Keratinocyte (primary cell): ENCODE results near the gene RAET1E. TPM values are rescaled to one million over a fixed set of nuclear protein-coding genes. Genes with fewer than 3 reads are reported as not detected.
"Not testable (repeated sequence)": the region's sequence is repeated elsewhere in the genome, so short reads cannot be mapped to it uniquely, and the experiment has no call there.

Source experiments
- DNase-seq: peaks from one replicate; pipeline ENCODE4 v3.0.0-alpha.2; 2011; ENCODE audit warnings: low read depth, missing footprints, low spot score
- FAIRE-seq: peaks from 2 replicates; lab custom pipeline; 2011; peaks lifted over from hg19 to GRCh38; lab: Jason Lieb, UNC
- H2AFZ ChIP-seq: 2 replicates; pipeline ENCODE4 v1.6.0; 2012; ENCODE audit warnings: low read length, control low read depth, inconsistent platforms; ENCODE audit not compliant: control insufficient read depth
- H3K27ac ChIP-seq: 2 replicates; pipeline ENCODE4 v1.5.1; 2011; ENCODE audit warnings: low read length; ENCODE audit not compliant: control insufficient read depth, insufficient read depth
- H3K27me3 ChIP-seq: 3 replicates; pipeline ENCODE4 v1.6.0; 2011; ENCODE audit warnings: low read length; ENCODE audit not compliant: control insufficient read depth, insufficient read depth; ENCODE audit errors: extremely low read depth
- H3K36me3 ChIP-seq, 2 experiments: 2 replicates in 1 of 2; 3 replicates in 1 of 2; pipeline ENCODE4 v1.5.1; 2011; ENCODE audit warnings: low read length in 2 of 2, mild to moderate bottlenecking in 1 of 2; ENCODE audit not compliant: control insufficient read depth in 2 of 2, insufficient read depth in 2 of 2; ENCODE audit errors: extremely low read depth in 1 of 2
- H3K4me1 ChIP-seq: 3 replicates; pipeline ENCODE4 v1.5.1; 2011; ENCODE audit warnings: low read length; ENCODE audit not compliant: control insufficient read depth, insufficient read depth; ENCODE audit errors: extremely low read depth
- H3K4me2 ChIP-seq: 3 replicates; pipeline ENCODE4 v1.6.0; 2011; ENCODE audit warnings: low read depth, low read length; ENCODE audit not compliant: control insufficient read depth, insufficient read depth; ENCODE audit errors: extremely low read depth
- H3K4me3 ChIP-seq, 3 experiments: fragments of 200-600 bp in 1 of 3; sonication (generic) in 1 of 3; 2 replicates in 2 of 3; 3 replicates in 1 of 3; pipeline ENCODE4 v1.5.1; 2011 to 2016; ENCODE audit warnings: low read length in 3 of 3, mild to moderate bottlenecking in 3 of 3, control low read depth in 2 of 3, inconsistent platforms in 1 of 3, low read depth in 1 of 3, mixed read lengths in 1 of 3, mixed run types in 1 of 3, moderate library complexity in 1 of 3; ENCODE audit not compliant: control insufficient read depth in 2 of 3, insufficient read depth in 2 of 3; ENCODE audit errors: extremely low read depth in 1 of 3
- H3K79me2 ChIP-seq: 2 replicates; pipeline ENCODE4 v1.6.0; 2012; ENCODE audit warnings: low read length; ENCODE audit not compliant: control insufficient read depth, insufficient read depth
- H3K9ac ChIP-seq: 3 replicates; pipeline ENCODE4 v1.6.0; 2011; ENCODE audit warnings: low read length; ENCODE audit not compliant: control insufficient read depth, insufficient read depth; ENCODE audit errors: extremely low read depth
- H3K9me1 ChIP-seq: 3 replicates; pipeline ENCODE4 v1.6.0; 2011; ENCODE audit warnings: low read length; ENCODE audit not compliant: control insufficient read depth, insufficient read depth; ENCODE audit errors: extremely low read depth
- H3K9me3 ChIP-seq: 2 replicates; pipeline ENCODE4 v1.5.1; 2012; ENCODE audit warnings: low read depth, low read length; ENCODE audit not compliant: control insufficient read depth
- H4K20me1 ChIP-seq: 3 replicates; pipeline ENCODE4 v1.6.0; 2011; ENCODE audit warnings: low read length; ENCODE audit not compliant: control insufficient read depth, insufficient read depth; ENCODE audit errors: extremely low read depth
- EZH2 ChIP-seq: IDR thresholded peaks from one replicate; pipeline ENCODE4 v1.6.1; 2012; ENCODE audit warnings: inconsistent platforms, mild to moderate bottlenecking, low read length, moderate library complexity
- dilution Hi-C: fragments of 300-500 bp; cut with MboI; formaldehyde crosslinking; loops from one replicate; pipeline ENCODE4 v1.7.0; 2020; ENCODE audit warnings: low sequenced_read_pairs; ENCODE audit not compliant: extremely low pct_ligation_motif_present
- polyA plus RNA-seq, 5 experiments: library from polyadenylated mRNA; depleted of rRNA in 3 of 5; stranded (reverse) in 3 of 5; stranded (forward) in 1 of 5; unstranded in 1 of 5; fragments of >200 nt; gene quantifications; 1 replicate in 1 of 5; 2 replicates in 3 of 5; 3 replicates in 1 of 5; pipeline versions ENCODE4 v1.2.1 to v1.2.3, GENCODE V29; 2011 to 2012; ENCODE audit warnings: missing spikeins in 2 of 5, low read depth in 1 of 5, low replicate concordance in 1 of 5
- TF ChIP-seq, protein P1 (sequence below), 3 experiments: IDR thresholded peaks in 1 of 3; conservative IDR thresholded peaks in 1 of 3; optimal IDR thresholded peaks in 1 of 3; 2 replicates in 2 of 3; 3 replicates in 1 of 3; pipeline versions ENCODE3 to v1.5.1; 2011; ENCODE audit warnings: low read length in 3 of 3, mild to moderate bottlenecking in 3 of 3, moderate library complexity in 2 of 3, control low read depth in 1 of 3, inconsistent platforms in 1 of 3; ENCODE audit not compliant: insufficient read depth in 2 of 3; ENCODE audit errors: extremely low read depth in 1 of 3

Gene RAET1E
- polyA plus RNA-seq, 1 donor (not counting 4 experiments of a cell fraction or from before 2014, with no cell fraction given): 14.0 TPM

DNA sequence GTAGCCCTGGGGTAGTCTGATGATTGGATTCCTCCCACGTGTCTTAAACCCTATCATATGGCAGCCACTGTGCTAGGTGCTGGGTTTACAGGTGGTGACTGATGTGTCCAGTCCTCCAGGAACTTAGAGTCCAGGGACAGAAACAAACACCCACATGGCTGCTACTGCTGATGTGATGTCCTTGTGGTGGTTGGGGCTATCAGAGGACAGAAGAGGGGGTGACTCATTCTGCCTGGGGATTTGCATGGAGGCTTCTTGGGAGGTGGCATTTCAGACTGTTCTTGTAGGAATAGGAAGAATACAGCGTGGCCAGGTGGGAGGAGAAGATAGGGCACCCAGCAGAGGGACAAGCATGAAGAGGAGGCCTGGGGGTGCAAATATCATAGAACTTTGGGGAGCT, 15.2 kb upstream of the RAET1E start:
- TF ChIP-seq, protein P1, sequence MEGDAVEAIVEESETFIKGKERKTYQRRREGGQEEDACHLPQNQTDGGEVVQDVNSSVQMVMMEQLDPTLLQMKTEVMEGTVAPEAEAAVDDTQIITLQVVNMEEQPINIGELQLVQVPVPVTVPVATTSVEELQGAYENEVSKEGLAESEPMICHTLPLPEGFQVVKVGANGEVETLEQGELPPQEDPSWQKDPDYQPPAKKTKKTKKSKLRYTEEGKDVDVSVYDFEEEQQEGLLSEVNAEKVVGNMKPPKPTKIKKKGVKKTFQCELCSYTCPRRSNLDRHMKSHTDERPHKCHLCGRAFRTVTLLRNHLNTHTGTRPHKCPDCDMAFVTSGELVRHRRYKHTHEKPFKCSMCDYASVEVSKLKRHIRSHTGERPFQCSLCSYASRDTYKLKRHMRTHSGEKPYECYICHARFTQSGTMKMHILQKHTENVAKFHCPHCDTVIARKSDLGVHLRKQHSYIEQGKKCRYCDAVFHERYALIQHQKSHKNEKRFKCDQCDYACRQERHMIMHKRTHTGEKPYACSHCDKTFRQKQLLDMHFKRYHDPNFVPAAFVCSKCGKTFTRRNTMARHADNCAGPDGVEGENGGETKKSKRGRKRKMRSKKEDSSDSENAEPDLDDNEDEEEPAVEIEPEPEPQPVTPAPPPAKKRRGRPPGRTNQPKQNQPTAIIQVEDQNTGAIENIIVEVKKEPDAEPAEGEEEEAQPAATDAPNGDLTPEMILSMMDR (optimal IDR thresholded peaks at IDR 0.05 in 1 of 3, IDR thresholded peaks at IDR 0.05 in 1 of 3, conservative IDR thresholded peaks at IDR 0.05 in 1 of 3; ENCODE audit: extremely low read depth in 1 of 3, insufficient read depth in 2 of 3, low read length in 3 of 3): no peak
- TF ChIP-seq EZH2: no peak
- Histone ChIP-seq H3K9ac (no peak overlapping the region), H3K4me3 (no peak overlapping the region), H3K4me1 (peaks cover 7% of the 10 kb centered on the region), H3K9me3 (peaks cover 1% of the 10 kb centered on the region), H4K20me1 (no peaks in the 10 kb centered on the region), H3K27ac (no peak overlapping the region), H3K27me3 (no peaks in the 10 kb centered on the region), H3K79me2 (no peaks in the 10 kb centered on the region), H2AFZ (no peak overlapping the region), H3K36me3 (no peaks in the 10 kb centered on the region), H3K4me2 (no peak overlapping the region), H3K9me1 (no peaks in the 10 kb centered on the region)
- dilution Hi-C loops: no loop called here
- DNase-seq (no peak), FAIRE-seq (no peak)

DNA sequence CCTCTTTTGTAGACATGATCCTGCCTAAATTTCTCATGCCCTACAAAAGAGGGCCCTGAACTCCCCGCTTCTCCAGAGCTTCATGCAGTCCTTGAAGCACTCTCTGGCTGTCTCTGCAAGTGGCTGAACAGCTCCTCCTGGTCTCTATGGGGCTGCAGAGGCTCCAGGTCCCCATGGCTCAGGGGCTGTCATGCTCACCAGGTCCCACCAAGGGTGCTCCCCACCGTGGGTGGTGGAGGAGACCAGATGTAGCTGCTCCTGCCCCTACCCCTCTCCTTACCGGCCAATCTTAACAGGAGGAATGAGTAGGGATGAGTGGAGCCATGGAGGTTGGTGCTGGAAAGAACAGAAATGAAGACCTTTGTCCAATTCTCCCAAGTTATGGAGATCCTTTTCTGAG, 14.8 kb upstream of the RAET1E start:
- DNase-seq, H3K27ac ChIP-seq, H3K4me2 ChIP-seq, H3K9me1 ChIP-seq, dilution Hi-C loops, H3K79me2 ChIP-seq, H3K4me1 ChIP-seq, H2AFZ ChIP-seq, H3K27me3 ChIP-seq, H4K20me1 ChIP-seq, H3K4me3 ChIP-seq, H3K9me3 ChIP-seq, H3K9ac ChIP-seq, FAIRE-seq, H3K36me3 ChIP-seq: not testable (repeated sequence)

DNA sequence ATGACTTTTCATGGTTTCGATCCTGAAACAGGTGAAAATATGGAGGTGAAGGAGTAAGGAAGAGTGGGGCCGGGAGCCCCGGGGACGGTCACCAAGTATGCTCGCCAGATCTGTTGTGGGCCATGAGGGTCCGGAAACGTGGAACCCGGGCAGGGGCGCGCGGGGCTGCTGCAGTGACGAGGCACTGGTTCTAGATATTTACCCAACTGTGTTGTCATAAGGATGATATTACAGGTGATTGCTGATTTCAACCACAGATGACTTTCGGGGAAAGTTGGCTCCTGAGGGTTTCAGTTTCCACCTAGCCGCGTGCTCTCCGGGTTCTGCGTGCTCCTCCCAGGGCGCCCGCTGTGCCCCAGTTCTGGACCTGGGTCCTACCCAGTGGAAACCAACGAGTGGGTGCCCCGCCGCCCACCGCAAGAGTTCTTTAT, 12.8 kb upstream of the RAET1E start:
- no peak overlapping the region for H3K27ac ChIP-seq
- no peaks in the 10 kb centered on the region for H3K9me1 ChIP-seq
- no peak overlapping the region for H3K9ac ChIP-seq
- H3K79me2 ChIP-seq: no peaks in the 10 kb centered on the region
- no peaks in the 10 kb centered on the region for H3K27me3 ChIP-seq
- H3K36me3 ChIP-seq: no peaks in the 10 kb centered on the region
- H2AFZ ChIP-seq: no peak overlapping the region
- H3K4me2 ChIP-seq: no peak overlapping the region
- dilution Hi-C loops: no loop called here
- TF ChIP-seq EZH2: no peak
- TF ChIP-seq, protein P1 (optimal IDR thresholded peaks at IDR 0.05 in 1 of 3, IDR thresholded peaks at IDR 0.05 in 1 of 3, conservative IDR thresholded peaks at IDR 0.05 in 1 of 3; ENCODE audit: extremely low read depth in 1 of 3, insufficient read depth in 2 of 3, low read length in 3 of 3): no peak
- H3K4me1 ChIP-seq: no peaks in the 10 kb centered on the region
- peaks cover 1% of the 10 kb centered on the region for H3K9me3 ChIP-seq
- H4K20me1 ChIP-seq: no peaks in the 10 kb centered on the region
- FAIRE-seq: no peak
- no peak for DNase-seq
- no peak overlapping the region for H3K4me3 ChIP-seq
